A673 (cell line): ENCODE results near the gene TIMM10B.

Experiments
- EZH2 ChIP-seq: fragments of 200-600 bp; sonication (generic); IDR thresholded peaks from 2 replicates; pipeline ENCODE4 v1.6.1; 2017; ENCODE audit warnings: borderline replicate concordance, low read depth, mild to moderate bottlenecking, mixed read lengths, antibody characterized with exemption, low read length; ENCODE audit not compliant: poor library complexity, severe bottlenecking
- TF ChIP-seq, protein P1 (sequence below): fragments of 300-800, 200-600 bp; sonication (generic); conservative IDR thresholded peaks from 2 replicates; pipeline ENCODE4 v1.5.1; 2017; ENCODE audit warnings: low read depth, mild to moderate bottlenecking, antibody characterized with exemption, low read length, moderate library complexity, mixed read lengths

DNA sequence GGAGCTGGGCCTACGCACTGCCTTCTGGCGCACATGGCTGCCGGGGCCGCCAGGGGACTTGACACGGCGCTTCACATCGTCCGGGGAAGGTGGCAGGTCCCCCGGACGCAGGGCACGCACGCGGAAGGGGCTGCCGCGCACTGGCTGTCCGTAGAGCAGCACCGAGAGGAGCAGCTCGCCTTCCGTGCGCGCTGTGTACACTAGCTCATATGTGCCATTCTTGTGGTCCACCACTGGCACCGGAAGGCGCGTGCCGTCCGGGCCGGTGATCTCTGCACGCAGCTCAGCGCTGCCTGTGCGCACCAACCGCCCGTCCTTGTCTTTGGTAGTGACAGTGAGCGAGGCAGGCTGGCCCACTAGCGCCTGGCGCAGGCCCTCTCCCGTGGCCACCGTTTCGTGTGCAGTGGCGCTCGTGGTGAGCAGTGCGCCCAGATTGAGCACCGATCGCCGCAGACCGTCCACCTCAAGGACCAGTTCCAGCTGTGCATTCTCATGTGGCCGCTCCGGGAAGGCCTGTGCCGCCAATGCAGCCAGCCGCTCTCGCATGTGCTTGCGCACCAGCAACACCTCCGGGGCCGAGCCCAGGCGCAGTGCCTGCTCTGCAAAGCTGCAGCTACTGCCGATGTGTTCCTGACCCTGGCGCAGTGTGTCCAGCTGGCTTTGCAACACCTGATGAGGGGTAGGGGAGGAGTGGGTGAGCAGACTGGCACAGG, 24.8 kb upstream of the TIMM10B start:
- TF ChIP-seq, protein P1, sequence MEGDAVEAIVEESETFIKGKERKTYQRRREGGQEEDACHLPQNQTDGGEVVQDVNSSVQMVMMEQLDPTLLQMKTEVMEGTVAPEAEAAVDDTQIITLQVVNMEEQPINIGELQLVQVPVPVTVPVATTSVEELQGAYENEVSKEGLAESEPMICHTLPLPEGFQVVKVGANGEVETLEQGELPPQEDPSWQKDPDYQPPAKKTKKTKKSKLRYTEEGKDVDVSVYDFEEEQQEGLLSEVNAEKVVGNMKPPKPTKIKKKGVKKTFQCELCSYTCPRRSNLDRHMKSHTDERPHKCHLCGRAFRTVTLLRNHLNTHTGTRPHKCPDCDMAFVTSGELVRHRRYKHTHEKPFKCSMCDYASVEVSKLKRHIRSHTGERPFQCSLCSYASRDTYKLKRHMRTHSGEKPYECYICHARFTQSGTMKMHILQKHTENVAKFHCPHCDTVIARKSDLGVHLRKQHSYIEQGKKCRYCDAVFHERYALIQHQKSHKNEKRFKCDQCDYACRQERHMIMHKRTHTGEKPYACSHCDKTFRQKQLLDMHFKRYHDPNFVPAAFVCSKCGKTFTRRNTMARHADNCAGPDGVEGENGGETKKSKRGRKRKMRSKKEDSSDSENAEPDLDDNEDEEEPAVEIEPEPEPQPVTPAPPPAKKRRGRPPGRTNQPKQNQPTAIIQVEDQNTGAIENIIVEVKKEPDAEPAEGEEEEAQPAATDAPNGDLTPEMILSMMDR: no peak
- TF ChIP-seq EZH2: no peak
